ENCODE data around the gene FES.

GRCh38 chr15:90857883-90858443 is 26.3 kb upstream of the FES start:
- TF ChIP-seq CTCF (IDR thresholded peaks at IDR 0.05) (no peak), POLR2AphosphoS5 (IDR thresholded peaks at IDR 0.05) (no peak), POLR2A (IDR thresholded peaks at IDR 0.05) (no peak)
